ENCODE results near the gene NEURL3.

- no peak for TF ChIP-seq CTCF (IDR thresholded peaks at IDR 0.05; ENCODE audit: insufficient read depth, low read length)
- no peak for TF ChIP-seq GABPA (IDR thresholded peaks at IDR 0.05; ENCODE audit: low read depth)
Measured at GRCh38 chr2:96535331-96535730, 30.2 kb upstream of the NEURL3 start.

All from HL-60 (cell line).